ENCODE results near the gene RBBP6.

DNA sequence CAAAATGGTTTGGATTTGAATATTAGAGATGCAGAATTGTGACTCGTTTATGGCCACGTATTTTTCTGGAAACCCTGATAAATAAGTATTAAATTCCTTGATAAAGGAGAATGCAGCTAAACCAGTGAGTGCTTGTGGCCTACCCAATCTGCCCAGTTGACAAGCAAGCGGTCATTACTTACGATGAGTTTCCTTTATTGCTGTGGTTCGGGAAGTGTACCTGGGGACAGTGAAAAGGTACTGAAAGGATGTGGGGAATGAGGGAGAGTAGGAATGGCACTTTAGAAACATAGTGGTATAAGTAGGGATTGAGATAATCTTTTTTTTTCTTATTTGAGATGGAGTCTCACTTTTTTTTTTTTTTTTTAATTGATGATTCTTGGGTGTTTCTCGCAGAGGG is 33.8 kb downstream of the RBBP6 start:
- TF ChIP-seq, protein P1, sequence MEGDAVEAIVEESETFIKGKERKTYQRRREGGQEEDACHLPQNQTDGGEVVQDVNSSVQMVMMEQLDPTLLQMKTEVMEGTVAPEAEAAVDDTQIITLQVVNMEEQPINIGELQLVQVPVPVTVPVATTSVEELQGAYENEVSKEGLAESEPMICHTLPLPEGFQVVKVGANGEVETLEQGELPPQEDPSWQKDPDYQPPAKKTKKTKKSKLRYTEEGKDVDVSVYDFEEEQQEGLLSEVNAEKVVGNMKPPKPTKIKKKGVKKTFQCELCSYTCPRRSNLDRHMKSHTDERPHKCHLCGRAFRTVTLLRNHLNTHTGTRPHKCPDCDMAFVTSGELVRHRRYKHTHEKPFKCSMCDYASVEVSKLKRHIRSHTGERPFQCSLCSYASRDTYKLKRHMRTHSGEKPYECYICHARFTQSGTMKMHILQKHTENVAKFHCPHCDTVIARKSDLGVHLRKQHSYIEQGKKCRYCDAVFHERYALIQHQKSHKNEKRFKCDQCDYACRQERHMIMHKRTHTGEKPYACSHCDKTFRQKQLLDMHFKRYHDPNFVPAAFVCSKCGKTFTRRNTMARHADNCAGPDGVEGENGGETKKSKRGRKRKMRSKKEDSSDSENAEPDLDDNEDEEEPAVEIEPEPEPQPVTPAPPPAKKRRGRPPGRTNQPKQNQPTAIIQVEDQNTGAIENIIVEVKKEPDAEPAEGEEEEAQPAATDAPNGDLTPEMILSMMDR (IDR thresholded peaks at IDR 0.05) = no peak
- TF ChIP-seq EP300 (IDR thresholded peaks at IDR 0.05) = no peak
- TF ChIP-seq POLR2AphosphoS5 (IDR thresholded peaks at IDR 0.05) = no peak
- TF ChIP-seq POLR2A (IDR thresholded peaks at IDR 0.05) = no peak
